ENCODE results near the gene H2BK1.

- no peak for TF ChIP-seq CTCF (IDR thresholded peaks at IDR 0.05)
- no peak for TF ChIP-seq POLR2A (IDR thresholded peaks at IDR 0.05; ENCODE audit: low read depth)
Measured at GRCh38 chr7:151256410-151257045, 46.2 kb upstream of the H2BK1 start.

Data from esophagus muscularis mucosa (tissue), 3 donors.